Endometrium (tissue), 2 donors: ENCODE results near the gene SLC16A14.
A peak's percentile ranks its signal among the peaks of the same experiment; 100 is the strongest.

ENCODE experiments used
- FAIRE-seq: peaks from 2 replicates; lab custom pipeline; 2012; peaks lifted over from hg19 to GRCh38; lab: Jason Lieb, UNC
- donor health status: control.
- donor health status: control.

The SLC16A14 gene

GRCh38 chr2:230042195-230042594, 26.5 kb downstream of the SLC16A14 start:
- FAIRE-seq = no peak

DNA sequence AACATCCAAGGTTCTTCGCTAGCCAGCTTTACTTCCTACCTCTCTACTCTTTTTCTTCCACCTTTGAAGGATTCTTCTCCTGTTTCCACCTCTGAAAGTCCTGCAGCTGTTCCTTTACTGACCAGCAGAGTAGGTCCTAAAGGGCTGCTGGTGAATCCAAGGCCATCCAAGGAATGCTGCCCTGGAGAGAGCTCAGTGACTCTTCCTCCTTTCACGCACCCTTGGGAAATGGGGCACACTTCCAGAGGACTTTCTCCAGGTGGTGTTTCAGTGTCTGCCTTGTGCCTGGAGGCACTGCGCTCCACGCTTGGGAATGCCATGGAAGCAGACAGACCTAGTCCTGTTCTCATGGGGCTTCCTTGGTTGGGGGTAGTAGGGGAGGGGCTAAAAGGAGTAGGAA, 45.4 kb downstream of the SLC16A14 start:
- FAIRE-seq = no peak

GRCh38 chr2:230019742-230020141, 49.0 kb downstream of the SLC16A14 start:
- FAIRE-seq = no peak

DNA sequence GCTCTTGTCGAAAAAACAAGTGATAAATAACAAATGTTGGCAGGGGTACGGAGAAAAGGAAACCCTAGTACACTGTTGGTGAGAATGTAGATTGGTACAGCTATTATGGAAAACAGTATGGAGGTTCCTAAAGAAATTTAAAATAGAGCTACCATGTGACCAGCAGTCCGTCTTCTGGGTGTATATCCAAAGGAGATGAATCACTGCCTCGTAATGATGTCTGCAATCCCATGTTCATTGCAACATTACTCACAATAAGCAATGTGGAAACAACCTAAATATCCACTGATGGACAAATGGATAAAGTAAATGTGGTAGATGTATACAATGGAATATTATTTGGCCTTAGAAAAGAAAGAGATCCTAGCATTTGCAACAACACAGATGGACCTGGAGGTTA, 50.6 kb downstream of the SLC16A14 start:
- no peak for FAIRE-seq

DNA sequence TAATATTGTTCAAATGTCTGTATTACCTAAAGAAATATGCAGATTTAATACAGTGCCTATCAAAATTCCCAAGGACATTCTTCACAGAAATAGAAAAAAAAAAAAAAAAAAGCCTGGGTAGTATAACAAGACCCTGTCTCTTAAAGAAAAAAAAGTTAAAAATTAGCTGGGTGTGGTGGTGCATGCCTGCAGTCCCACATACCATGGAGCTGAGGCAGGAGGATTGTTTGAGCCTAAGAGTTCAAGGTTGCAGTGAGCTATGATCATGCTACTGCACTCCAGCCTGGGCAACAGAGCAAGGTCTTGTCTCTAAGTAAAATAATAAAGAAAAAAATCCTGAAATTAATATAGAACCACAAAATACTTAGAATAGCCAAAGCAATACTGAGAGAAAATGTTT, 51.9 kb downstream of the SLC16A14 start:
- FAIRE-seq = no peak

- no peak for FAIRE-seq
These were observed 56.3 kb downstream of the SLC16A14 start for GRCh38 chr2:230012267-230012884.

DNA sequence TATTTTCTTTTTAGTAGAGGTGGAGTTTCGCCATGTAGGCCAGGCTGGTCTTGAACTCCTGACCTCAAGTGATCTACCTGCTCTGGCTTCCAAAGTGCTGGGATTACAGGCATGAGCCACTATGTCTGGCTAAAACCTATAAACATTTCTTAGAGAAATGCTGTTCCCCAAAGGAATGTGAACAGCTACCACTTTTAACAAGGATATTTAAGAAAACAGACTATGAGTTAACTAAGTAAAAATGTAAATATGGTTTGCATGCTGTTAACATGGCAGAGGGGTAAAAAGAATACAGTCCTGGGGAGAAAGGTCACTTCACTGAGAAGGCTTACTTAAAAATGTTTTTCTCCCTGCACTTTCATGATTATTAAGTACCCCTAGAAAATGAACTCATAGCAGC, 57.1 kb downstream of the SLC16A14 start:
- FAIRE-seq = no peak

DNA sequence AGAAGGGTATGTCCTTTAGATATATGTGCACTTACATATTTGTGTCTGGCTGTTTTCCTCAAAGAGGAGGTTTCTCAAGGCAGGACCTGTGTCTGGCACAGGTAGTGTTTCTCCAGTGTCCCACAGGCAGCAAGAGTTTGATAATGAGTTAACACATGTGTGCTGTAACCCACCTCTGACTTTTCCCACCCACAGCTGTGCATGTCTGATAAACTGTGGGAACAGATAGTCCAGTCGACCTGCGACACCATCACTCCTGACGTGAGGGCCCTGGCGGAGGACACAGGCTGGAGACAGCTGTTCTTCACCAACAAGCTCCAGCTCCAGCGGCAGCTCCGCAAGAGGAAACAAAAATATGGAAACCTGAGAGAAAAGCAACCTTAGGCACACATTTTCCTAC, 58.2 kb downstream of the SLC16A14 start:
- FAIRE-seq = no peak

GRCh38 chr2:230008708-230009066, 60.0 kb downstream of the SLC16A14 start:
- no peak for FAIRE-seq

- peak; percentile 61 for FAIRE-seq
These were observed 60.6 kb downstream of the SLC16A14 start for GRCh38 chr2:230007931-230008707.

GRCh38 chr2:230000118-230000841, 68.4 kb downstream of the SLC16A14 start:
- FAIRE-seq = no peak

GRCh38 chr2:229997565-229997964, 71.2 kb downstream of the SLC16A14 start:
- FAIRE-seq = no peak

- FAIRE-seq = no peak
These were observed 72.4 kb downstream of the SLC16A14 start for GRCh38 chr2:229996320-229996719.

DNA sequence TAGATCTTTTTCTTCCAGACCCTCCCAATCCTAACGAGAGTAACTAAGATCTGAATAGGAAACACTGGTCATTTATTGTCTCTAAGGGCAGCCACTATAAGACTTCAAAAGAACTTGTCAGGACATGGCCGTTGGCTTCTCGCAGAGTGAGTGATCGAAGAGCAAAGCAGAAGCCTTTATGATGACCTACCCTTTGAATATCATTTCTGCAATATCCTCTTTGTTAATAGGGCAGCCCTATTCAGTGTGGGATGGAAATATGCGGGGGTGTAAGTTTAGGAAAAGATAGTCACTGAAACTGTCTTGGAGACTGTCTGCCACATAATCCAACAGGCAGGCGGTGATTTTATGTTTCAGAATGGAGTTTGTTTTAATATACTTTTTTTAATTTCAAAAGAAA, 75.5 kb downstream of the SLC16A14 start:
- FAIRE-seq = no peak
